Measurements from ENCODE around the gene COL5A1. TPM values are rescaled to one million over a fixed set of nuclear protein-coding genes. Genes with fewer than 3 reads are reported as not detected.
A peak's percentile ranks its signal among the peaks of the same experiment; 100 is the strongest.

COL5A1 gene
- total RNA-seq, 1 donor, result 801 TPM

- Histone ChIP-seq H3K9me3 (ENCODE audit: low read depth, low read length) (no peaks in the 10 kb centered on the region), H3K79me2 (ENCODE audit: insufficient read depth, low read length) (peaks cover 92% of the 10 kb centered on the region), H3K4me1 (ENCODE audit: insufficient read depth, low read length) (peaks cover 12% of the 10 kb centered on the region), H3K4me3 (ENCODE audit: insufficient read depth, low read length) (no peak overlapping the region), H2AFZ (ENCODE audit: low read length) (no peak overlapping the region), H3K27me3 (ENCODE audit: insufficient read depth, low read length) (no peaks in the 10 kb centered on the region), H3K4me2 (ENCODE audit: insufficient read depth, low read length) (no peak overlapping the region), H3K27ac (ENCODE audit: low read depth, low read length) (peak overlapping the region; percentile 80), H3K36me3 (ENCODE audit: insufficient read depth, low read length) (peaks cover 74% of the 10 kb centered on the region), H4K20me1 (ENCODE audit: insufficient read depth, low read length) (peaks cover 83% of the 10 kb centered on the region)
- DNase-seq (ENCODE audit: insufficient read length, low spot score, missing footprints), result no peak
- TF ChIP-seq CTCF (IDR thresholded peaks at IDR 0.05; ENCODE audit: extremely low read depth, low read depth, low read length), result no peak
These were observed 66.4 kb downstream of the COL5A1 start for GRCh38 chr9:134707731-134708671.

- TF ChIP-seq CTCF (IDR thresholded peaks at IDR 0.05; ENCODE audit: extremely low read depth, low read depth, low read length), result no peak
- Histone ChIP-seq H4K20me1 (ENCODE audit: insufficient read depth, low read length) (peaks cover 85% of the 10 kb centered on the region), H3K4me2 (ENCODE audit: insufficient read depth, low read length) (no peak overlapping the region), H3K27ac (ENCODE audit: low read depth, low read length) (no peak overlapping the region), H3K36me3 (ENCODE audit: insufficient read depth, low read length) (peaks cover 77% of the 10 kb centered on the region), H3K4me1 (ENCODE audit: insufficient read depth, low read length) (peaks cover 12% of the 10 kb centered on the region), H3K9me3 (ENCODE audit: low read depth, low read length) (no peaks in the 10 kb centered on the region), H3K4me3 (ENCODE audit: insufficient read depth, low read length) (no peak overlapping the region), H2AFZ (ENCODE audit: low read length) (no peak overlapping the region), H3K79me2 (ENCODE audit: insufficient read depth, low read length) (peaks cover 94% of the 10 kb centered on the region), H3K27me3 (ENCODE audit: insufficient read depth, low read length) (no peaks in the 10 kb centered on the region)
- no peak for DNase-seq (ENCODE audit: insufficient read length, low spot score, missing footprints)
These were observed 67.1 kb downstream of the COL5A1 start for GRCh38 chr9:134708672-134709038.

- H3K27me3 ChIP-seq (ENCODE audit: insufficient read depth, low read length), result no peaks in the 10 kb centered on the region
- H4K20me1 ChIP-seq (ENCODE audit: insufficient read depth, low read length), result peaks cover 86% of the 10 kb centered on the region
- TF ChIP-seq CTCF (IDR thresholded peaks at IDR 0.05; ENCODE audit: extremely low read depth, low read depth, low read length), result no peak
- no peak overlapping the region for H3K4me2 ChIP-seq (ENCODE audit: insufficient read depth, low read length)
- no peak overlapping the region for H3K4me3 ChIP-seq (ENCODE audit: insufficient read depth, low read length)
- no peaks in the 10 kb centered on the region for H3K9me3 ChIP-seq (ENCODE audit: low read depth, low read length)
- H3K79me2 ChIP-seq (ENCODE audit: insufficient read depth, low read length), result peaks cover 94% of the 10 kb centered on the region
- peaks cover 12% of the 10 kb centered on the region for H3K4me1 ChIP-seq (ENCODE audit: insufficient read depth, low read length)
- peak overlapping the region; percentile 46 for H3K27ac ChIP-seq (ENCODE audit: low read depth, low read length)
- no peak overlapping the region for H2AFZ ChIP-seq (ENCODE audit: low read length)
- peak; percentile 93 for DNase-seq (ENCODE audit: insufficient read length, low spot score, missing footprints)
- H3K36me3 ChIP-seq (ENCODE audit: insufficient read depth, low read length), result peaks cover 75% of the 10 kb centered on the region
These were observed 68.1 kb downstream of the COL5A1 start for GRCh38 chr9:134709512-134710270.

- H3K9me3 ChIP-seq (ENCODE audit: low read depth, low read length), result no peaks in the 10 kb centered on the region
- H3K36me3 ChIP-seq (ENCODE audit: insufficient read depth, low read length), result peaks cover 71% of the 10 kb centered on the region
- no peak overlapping the region for H3K4me3 ChIP-seq (ENCODE audit: insufficient read depth, low read length)
- TF ChIP-seq CTCF (IDR thresholded peaks at IDR 0.05; ENCODE audit: extremely low read depth, low read depth, low read length), result no peak
- H3K27me3 ChIP-seq (ENCODE audit: insufficient read depth, low read length), result no peaks in the 10 kb centered on the region
- DNase-seq (ENCODE audit: insufficient read length, low spot score, missing footprints), result no peak
- no peak overlapping the region for H3K4me2 ChIP-seq (ENCODE audit: insufficient read depth, low read length)
- H2AFZ ChIP-seq (ENCODE audit: low read length), result no peak overlapping the region
- peaks cover 93% of the 10 kb centered on the region for H3K79me2 ChIP-seq (ENCODE audit: insufficient read depth, low read length)
- H3K4me1 ChIP-seq (ENCODE audit: insufficient read depth, low read length), result peaks cover 12% of the 10 kb centered on the region
- H3K27ac ChIP-seq (ENCODE audit: low read depth, low read length), result peak overlapping the region; percentile 46
- H4K20me1 ChIP-seq (ENCODE audit: insufficient read depth, low read length), result peaks cover 82% of the 10 kb centered on the region
These were observed 68.6 kb downstream of the COL5A1 start for GRCh38 chr9:134710271-134710540.

All from osteoblast (primary cell).